Suprapubic skin (tissue), 4 donors: ENCODE measurements around the gene SAA4. TPM values are rescaled to one million over a fixed set of nuclear protein-coding genes. Genes with fewer than 3 reads are reported as not detected.
"Not testable (repeated sequence)": the region's sequence is repeated elsewhere in the genome, so short reads cannot be mapped to it uniquely, and the experiment has no call there.

Source experiments
- DNase-seq, 2 donors: peaks; one replicate each; pipeline ENCODE4 v3.0.0-alpha.2; 2019; ENCODE audit warnings: low spot score in 2 of 2
- H3K27ac ChIP-seq: fragments of 200-600 bp; sonication (generic); one replicate; pipeline ENCODE4 v1.5.1; 2019
- H3K27me3 ChIP-seq: fragments of 200-600 bp; sonication (generic); one replicate; pipeline ENCODE4 v1.5.1; 2019
- H3K36me3 ChIP-seq: fragments of 200-600 bp; sonication (generic); one replicate; pipeline ENCODE4 v1.5.1; 2019
- H3K4me1 ChIP-seq: fragments of 200-600 bp; sonication (generic); one replicate; pipeline ENCODE4 v1.5.1; 2019
- H3K4me3 ChIP-seq: fragments of 200-600 bp; sonication (generic); one replicate; pipeline ENCODE4 v1.5.1; 2019; ENCODE audit warnings: mild to moderate bottlenecking
- H3K9me3 ChIP-seq: fragments of 200-600 bp; sonication (generic); one replicate; pipeline ENCODE4 v1.5.1; 2019
- EP300 ChIP-seq: sonication (generic); formaldehyde crosslinking; IDR thresholded peaks from one replicate; pipeline ENCODE4 v1.6.1; 2017; ENCODE audit warnings: antibody characterized with exemption
- POLR2A ChIP-seq, 2 donors: fragments of 450-650 bp; IDR thresholded peaks; one replicate each; pipeline ENCODE4 v1.6.1; 2017; ENCODE audit warnings: antibody characterized with exemption in 2 of 2, mild to moderate bottlenecking in 2 of 2, moderate library complexity in 2 of 2
- POLR2AphosphoS5 ChIP-seq, 3 donors: sonication (generic); formaldehyde crosslinking; IDR thresholded peaks; one replicate each; pipeline ENCODE4 v1.6.1; 2017; ENCODE audit warnings: antibody characterized with exemption in 3 of 3
- WGBS: methylation state at CpG from one replicate; pipeline ENCODE4 v1.1.5; 2018; 5-methylcytosine and 5-hydroxymethylcytosine counted together
- total RNA-seq, 4 donors: library from RNA; depleted of rRNA; stranded (reverse); fragments of >200 nt; gene quantifications; one replicate each; pipeline ENCODE4 v1.1.0, GENCODE V29; 2016
- TF ChIP-seq, protein P1 (sequence below), 2 donors: fragments of 200-600 bp in 1 of 2; fragments of 450-650 bp in 1 of 2; sonication (generic) in 1 of 2; IDR thresholded peaks; one replicate each; pipeline ENCODE4 v1.5.1; 2016 to 2019; ENCODE audit warnings: antibody characterized with exemption in 2 of 2, mild to moderate bottlenecking in 1 of 2, moderate library complexity in 1 of 2

Gene SAA4
- total RNA-seq, 4 donors from 2014 or later, result 5.1 TPM; not detected in 3

DNA sequence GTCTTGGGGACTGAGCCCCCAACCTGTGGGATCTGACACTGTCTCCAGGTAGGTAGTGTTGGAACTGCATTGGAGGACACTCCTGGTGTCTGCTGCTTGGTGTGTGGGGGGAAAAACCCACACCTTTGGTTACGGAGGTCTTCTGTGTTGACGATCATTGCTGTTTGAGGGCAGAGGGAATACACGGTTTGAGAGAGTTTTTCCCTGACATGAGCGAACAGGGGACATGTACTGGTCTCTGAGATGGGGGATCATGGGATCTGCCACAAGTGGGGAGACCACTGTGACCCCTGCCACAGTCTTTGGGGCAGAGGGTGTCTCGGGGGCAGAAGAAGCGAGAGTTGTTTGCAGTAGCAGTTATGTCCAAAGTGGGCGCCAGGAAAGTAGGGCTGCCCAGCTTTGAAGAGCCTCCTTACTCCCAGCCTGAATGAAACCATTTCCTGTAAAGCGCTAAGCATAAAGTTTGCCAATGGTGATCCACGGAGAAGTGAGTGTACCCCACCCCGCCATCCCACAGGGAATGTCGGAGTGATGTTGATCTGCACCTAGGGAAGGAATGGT, 17.3 kb upstream of the SAA4 start:
- H3K27me3 ChIP-seq, result no peaks in the 10 kb centered on the region
- no peak overlapping the region for H3K4me3 ChIP-seq
- DNase-seq, result no peak
- no peak overlapping the region for H3K27ac ChIP-seq
- H3K4me1 ChIP-seq, result no peaks in the 10 kb centered on the region
- no peaks in the 10 kb centered on the region for H3K36me3 ChIP-seq
- H3K9me3 ChIP-seq, result no peaks in the 10 kb centered on the region
- WGBS, result 82% methylated on average over 11 of the region's 11 CpGs
- TF ChIP-seq, protein P1, sequence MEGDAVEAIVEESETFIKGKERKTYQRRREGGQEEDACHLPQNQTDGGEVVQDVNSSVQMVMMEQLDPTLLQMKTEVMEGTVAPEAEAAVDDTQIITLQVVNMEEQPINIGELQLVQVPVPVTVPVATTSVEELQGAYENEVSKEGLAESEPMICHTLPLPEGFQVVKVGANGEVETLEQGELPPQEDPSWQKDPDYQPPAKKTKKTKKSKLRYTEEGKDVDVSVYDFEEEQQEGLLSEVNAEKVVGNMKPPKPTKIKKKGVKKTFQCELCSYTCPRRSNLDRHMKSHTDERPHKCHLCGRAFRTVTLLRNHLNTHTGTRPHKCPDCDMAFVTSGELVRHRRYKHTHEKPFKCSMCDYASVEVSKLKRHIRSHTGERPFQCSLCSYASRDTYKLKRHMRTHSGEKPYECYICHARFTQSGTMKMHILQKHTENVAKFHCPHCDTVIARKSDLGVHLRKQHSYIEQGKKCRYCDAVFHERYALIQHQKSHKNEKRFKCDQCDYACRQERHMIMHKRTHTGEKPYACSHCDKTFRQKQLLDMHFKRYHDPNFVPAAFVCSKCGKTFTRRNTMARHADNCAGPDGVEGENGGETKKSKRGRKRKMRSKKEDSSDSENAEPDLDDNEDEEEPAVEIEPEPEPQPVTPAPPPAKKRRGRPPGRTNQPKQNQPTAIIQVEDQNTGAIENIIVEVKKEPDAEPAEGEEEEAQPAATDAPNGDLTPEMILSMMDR (IDR thresholded peaks at IDR 0.05), result no peak
- TF ChIP-seq POLR2AphosphoS5 (IDR thresholded peaks at IDR 0.05) (no peak), POLR2A (IDR thresholded peaks at IDR 0.05) (no peak), EP300 (no peak)

DNA sequence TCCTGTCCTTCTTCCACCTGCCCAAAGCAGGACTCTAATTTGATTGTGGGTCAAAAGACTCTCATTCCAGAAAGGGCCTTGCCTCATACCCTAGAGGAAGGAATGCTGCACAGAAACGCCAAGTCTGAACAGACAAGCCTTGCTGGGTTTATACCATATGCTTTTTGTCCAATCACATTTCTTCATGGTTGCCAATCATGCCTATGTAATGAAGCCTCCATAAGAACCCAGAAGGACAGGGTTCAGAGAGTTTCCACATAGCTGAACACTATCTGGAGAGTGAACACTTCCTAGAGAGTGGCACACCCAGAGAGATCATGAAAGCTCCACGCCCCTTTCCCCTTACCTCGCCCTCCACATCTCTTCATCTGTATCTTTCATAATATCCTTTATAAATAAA, 16.6 kb upstream of the SAA4 start:
- H3K36me3 ChIP-seq, result no peaks in the 10 kb centered on the region
- no peak overlapping the region for H3K4me3 ChIP-seq
- H3K4me1 ChIP-seq, result peaks cover 2% of the 10 kb centered on the region
- no peak overlapping the region for H3K27ac ChIP-seq
- WGBS, result 67% methylated on average over 3 of the region's 3 CpGs
- TF ChIP-seq EP300, result no peak
- TF ChIP-seq, protein P1 (IDR thresholded peaks at IDR 0.05), result no peak
- TF ChIP-seq POLR2A (IDR thresholded peaks at IDR 0.05), result no peak
- no peak for TF ChIP-seq POLR2AphosphoS5 (IDR thresholded peaks at IDR 0.05)
- H3K27me3 ChIP-seq, result no peaks in the 10 kb centered on the region
- DNase-seq, result no peak
- H3K9me3 ChIP-seq, result no peaks in the 10 kb centered on the region

DNA sequence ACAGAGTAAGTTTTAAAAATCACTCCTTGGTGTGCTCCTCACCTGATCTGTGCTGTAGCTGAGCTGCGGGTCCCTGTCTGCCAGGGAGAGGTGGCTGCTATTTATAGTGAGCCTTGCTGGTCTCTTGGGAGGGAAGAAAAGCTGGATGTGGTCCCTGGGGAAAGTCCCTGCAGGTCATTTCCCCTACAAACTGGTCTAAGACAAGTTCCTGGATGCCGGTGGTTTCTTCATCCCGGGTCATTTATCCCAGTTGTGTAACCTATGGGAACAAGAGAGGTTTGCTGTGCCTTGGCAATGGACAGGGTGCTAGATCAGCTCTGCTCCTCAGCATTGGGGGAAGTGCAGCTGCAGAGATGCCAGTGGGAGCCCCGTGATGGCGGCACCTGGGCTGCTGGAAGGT, 12.0 kb upstream of the SAA4 start, which contains the start of gene SAA2:
Gene SAA2 (minus strand): TSS at position 108 of the 400 bp plus-strand sequence. CDS start 657 bp downstream, outside the sequence.
- no peaks in the 10 kb centered on the region for H3K27me3 ChIP-seq
- no peaks in the 10 kb centered on the region for H3K9me3 ChIP-seq
- no peak within 1 kb of the TSS for H3K27ac ChIP-seq
- TF ChIP-seq, protein P1 (IDR thresholded peaks at IDR 0.05), result no peak
- TF ChIP-seq POLR2AphosphoS5 (IDR thresholded peaks at IDR 0.05) (no peak), EP300 (no peak), POLR2A (IDR thresholded peaks at IDR 0.05) (no peak)
- no peaks in the 10 kb centered on the region for H3K36me3 ChIP-seq
- H3K4me3 ChIP-seq, result no peak within 1 kb of the TSS
- DNase-seq, result no peak
- H3K4me1 ChIP-seq, result peaks cover 2% of the 10 kb centered on the region
- WGBS, result 58% methylated on average over 4 of the region's 5 CpGs

DNA sequence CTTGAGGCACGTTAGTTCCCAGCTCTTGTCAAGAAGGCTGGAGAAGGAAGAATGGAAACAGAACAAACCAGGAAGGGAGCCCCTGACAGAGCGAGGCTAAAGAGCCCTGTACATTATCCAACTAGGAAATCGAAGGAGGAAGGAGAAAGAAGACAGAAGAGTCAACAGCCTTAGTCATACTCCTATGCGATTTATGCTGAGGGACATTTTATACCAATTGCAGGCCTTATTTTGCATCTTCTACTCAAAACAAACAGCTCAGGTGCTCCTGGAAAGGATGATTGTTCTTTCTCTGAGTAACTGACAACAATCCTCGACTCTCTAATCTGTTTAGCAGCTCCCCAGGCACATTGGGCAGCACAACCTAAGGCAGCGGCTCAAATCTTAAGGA, 10.6 kb upstream of the SAA4 start:
- not testable (repeated sequence) for H3K9me3 ChIP-seq, H3K4me1 ChIP-seq, H3K27me3 ChIP-seq, H3K36me3 ChIP-seq, H3K4me3 ChIP-seq, H3K27ac ChIP-seq, DNase-seq
- 64% methylated on average over 3 of the region's 6 CpGs for WGBS

DNA sequence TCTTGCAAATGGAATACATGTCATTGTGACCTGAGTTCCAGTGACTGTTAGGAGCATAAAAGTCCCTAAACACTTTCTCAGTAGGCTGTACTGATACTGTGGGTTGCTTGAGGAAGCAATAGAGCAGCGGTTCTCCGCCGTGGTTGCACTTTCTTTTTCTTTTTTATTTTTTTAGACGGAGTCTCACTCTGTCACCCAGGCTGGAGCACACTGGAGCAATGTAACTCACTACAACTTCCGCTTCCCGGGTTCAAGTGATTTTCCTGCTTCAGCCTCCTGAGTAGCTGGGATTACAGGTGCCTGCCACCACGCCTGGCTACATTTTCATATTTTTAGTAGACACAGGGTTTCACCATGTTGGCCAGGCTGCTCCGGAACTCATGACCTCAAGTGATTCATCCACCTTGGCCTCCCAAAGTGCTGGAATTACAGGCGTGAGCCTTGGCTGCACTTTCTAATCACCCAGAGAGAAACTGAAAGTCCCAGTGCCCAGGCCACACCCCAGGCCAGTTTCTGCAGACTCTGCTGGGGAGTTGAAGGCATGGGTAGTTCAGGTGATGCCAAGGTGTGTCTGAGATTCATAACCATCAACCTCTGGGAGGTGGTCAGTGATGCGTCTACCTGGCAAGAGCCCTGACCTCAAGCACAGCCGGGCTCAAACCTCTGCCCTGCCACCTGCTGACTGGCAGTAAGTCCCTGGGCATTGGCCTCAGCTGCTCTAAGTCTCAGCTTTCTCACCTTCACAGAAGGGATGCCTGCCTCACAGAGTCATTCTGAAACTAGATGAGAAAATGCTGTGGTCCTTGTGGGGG, 10.0 kb upstream of the SAA4 start:
- H3K4me1 ChIP-seq, DNase-seq, H3K27me3 ChIP-seq, H3K36me3 ChIP-seq, H3K4me3 ChIP-seq, H3K27ac ChIP-seq, H3K9me3 ChIP-seq: not testable (repeated sequence)
- WGBS, result 71% methylated on average over 11 of the region's 11 CpGs

DNA sequence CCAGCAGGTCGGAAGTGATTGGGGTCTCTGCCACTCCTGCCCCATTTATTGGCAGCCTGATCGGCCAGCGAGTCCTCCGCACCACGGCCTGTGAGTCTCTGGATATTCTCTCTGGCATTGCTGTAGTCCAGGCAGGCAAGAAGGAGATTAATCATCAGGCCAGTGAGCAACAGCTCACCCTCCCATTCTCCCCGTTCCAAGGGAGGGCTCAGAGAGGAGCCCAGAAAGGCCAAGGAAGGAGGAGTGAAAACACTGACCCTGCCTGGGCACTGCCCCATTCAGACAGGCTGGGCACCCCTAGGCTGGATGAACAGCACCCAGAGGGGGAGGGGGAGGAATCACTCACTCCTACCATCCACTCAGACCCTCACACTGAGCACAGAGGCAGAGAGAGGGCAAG, 8.8 kb upstream of the SAA4 start:
- Histone ChIP-seq H3K27ac (no peak overlapping the region), H3K9me3 (no peaks in the 10 kb centered on the region), H3K4me1 (peaks cover 2% of the 10 kb centered on the region), H3K36me3 (no peaks in the 10 kb centered on the region), H3K4me3 (no peak overlapping the region), H3K27me3 (no peaks in the 10 kb centered on the region)
- WGBS, result 50% methylated on average over 5 of the region's 6 CpGs
- TF ChIP-seq POLR2AphosphoS5 (IDR thresholded peaks at IDR 0.05), result no peak
- TF ChIP-seq, protein P1 (IDR thresholded peaks at IDR 0.05), result no peak
- no peak for TF ChIP-seq EP300
- no peak for TF ChIP-seq POLR2A (IDR thresholded peaks at IDR 0.05)
- no peak for DNase-seq
